SK-N-SH (cell line): ENCODE data around the gene ELOVL2. TPM values are rescaled to one million over a fixed set of nuclear protein-coding genes. Genes with fewer than 3 reads are reported as not detected.

Source experiments
- CTCF ChIA-PET: fragments of 300-600, 350-600 bp; formaldehyde crosslinking; extraction: SDS; loops from one replicate; lab custom pipeline; 2021; lab: Yijun Ruan, JAX
- POLR2A ChIA-PET: fragments of 350-600 bp; sonication (Branson Sonifier 250); formaldehyde crosslinking; extraction: SDS; loops from one replicate; lab custom pipeline; 2020; ENCODE audit warnings: antibody characterized with exemption, inconsistent platforms; lab: Yijun Ruan, JAX
- DNase-seq: peaks from one replicate; pipeline ENCODE4 v3.0.0; 2012
- H2AFZ ChIP-seq: fragments of 200-600 bp; sonication (generic); 2 replicates; pipeline ENCODE4 v1.8.1; 2016; ENCODE audit warnings: antibody characterized with exemption, mild to moderate bottlenecking, low read depth
- H3F3A ChIP-seq: fragments of 200-600 bp; sonication (generic); replicated peaks from 2 replicates; pipeline ENCODE3; 2016; ENCODE audit warnings: antibody characterized with exemption, mild to moderate bottlenecking; ENCODE audit not compliant: insufficient read depth
- H3K27ac ChIP-seq, 2 experiments: fragments of 200-500 bp in 1 of 2; fragments of 200-600 bp in 1 of 2; sonication (Bioruptor generic) in 1 of 2; sonication (generic), shearing (Covaris generic) in 1 of 2; 2 replicates each; pipeline versions ENCODE4 v1.5.1 to v1.6.1; 2014 to 2016; ENCODE audit warnings: low read depth in 2 of 2, inconsistent platforms in 1 of 2, low read length in 1 of 2, mild to moderate bottlenecking in 1 of 2, mixed read lengths in 1 of 2
- H3K27me3 ChIP-seq: fragments of 200-600 bp; sonication (generic), shearing (Covaris generic); 2 replicates; pipeline ENCODE4 v1.6.1; 2016; ENCODE audit warnings: mixed run types; ENCODE audit not compliant: insufficient read depth
- H3K36me3 ChIP-seq, 2 experiments: fragments of 200-500 bp in 1 of 2; fragments of 200-600 bp in 1 of 2; sonication (Bioruptor generic) in 1 of 2; sonication (generic) in 1 of 2; replicated peaks in 1 of 2; 2 replicates each; pipeline versions ENCODE3 to v1.5.1; 2014 to 2016; ENCODE audit warnings: low read length in 1 of 2, mild to moderate bottlenecking in 1 of 2; ENCODE audit not compliant: insufficient read depth in 2 of 2, control insufficient read depth in 1 of 2
- H3K4me1 ChIP-seq, 2 experiments: fragments of 200-500 bp in 1 of 2; fragments of 200-600 bp in 1 of 2; sonication (Bioruptor generic) in 1 of 2; sonication (generic), shearing (Covaris generic) in 1 of 2; 2 replicates each; pipeline versions ENCODE4 v1.5.1 to v1.6.1; 2014 to 2016; ENCODE audit warnings: low read depth in 1 of 2, low read length in 1 of 2, mixed run types in 1 of 2; ENCODE audit not compliant: insufficient read depth in 2 of 2, control insufficient read depth in 1 of 2
- H3K4me2 ChIP-seq: fragments of 200-600 bp; sonication (generic), shearing (Covaris generic); 2 replicates; pipeline ENCODE4 v1.6.1; 2017; ENCODE audit warnings: mixed run types
- H3K4me3 ChIP-seq, 2 experiments: fragments of 200-500 bp in 1 of 2; fragments of 200-600 bp in 1 of 2; sonication (Bioruptor generic) in 1 of 2; sonication (generic), shearing (Covaris generic) in 1 of 2; 2 replicates each; pipeline versions ENCODE4 v1.5.1 to v1.8.1; 2014 to 2016; ENCODE audit warnings: low read depth in 2 of 2, inconsistent platforms in 1 of 2, low read length in 1 of 2, mild to moderate bottlenecking in 1 of 2, mixed read lengths in 1 of 2, moderate library complexity in 1 of 2
- H3K79me2 ChIP-seq: fragments of 200-600 bp; sonication (generic); 2 replicates; pipeline ENCODE4 v1.8.1; 2017; ENCODE audit warnings: mild to moderate bottlenecking; ENCODE audit not compliant: insufficient read depth
- H3K9ac ChIP-seq: fragments of 200-600 bp; sonication (generic); 2 replicates; pipeline ENCODE4 v1.6.1; 2017; ENCODE audit warnings: mixed run types
- H3K9me2 ChIP-seq: fragments of 200-600 bp; sonication (generic); 2 replicates; pipeline ENCODE4 v1.6.1; 2017; ENCODE audit warnings: mixed run types
- H3K9me3 ChIP-seq: fragments of 200-600 bp; sonication (generic); 2 replicates; pipeline ENCODE4 v1.6.1; 2017; ENCODE audit warnings: mixed run types, mild to moderate bottlenecking, moderate library complexity
- H4K20me1 ChIP-seq: fragments of 200-600 bp; sonication (generic); 2 replicates; pipeline ENCODE4 v1.6.1; 2017; ENCODE audit warnings: mild to moderate bottlenecking, mixed run types; ENCODE audit not compliant: insufficient read depth
- ELF1 ChIP-seq: IDR thresholded peaks from 2 replicates; pipeline ENCODE4 v1.4.0; 2012
- EP300 ChIP-seq, 2 experiments: IDR thresholded peaks; 2 replicates each; pipeline versions ENCODE4 v1.4.0 to v1.6.1; 2012; ENCODE audit warnings: borderline replicate concordance in 1 of 2, low read depth in 1 of 2, low read length in 1 of 2
- FOSL2 ChIP-seq: IDR thresholded peaks from 2 replicates; pipeline ENCODE4 v1.4.0; 2012; ENCODE audit warnings: low read depth, mild to moderate bottlenecking, moderate library complexity, borderline replicate concordance
- FOXJ3 ChIP-seq: sonication (generic); formaldehyde crosslinking; IDR thresholded peaks from 2 replicates; pipeline ENCODE4 v1.5.1; 2020; ENCODE audit warnings: mild to moderate bottlenecking, missing genetic modification reagents
- FOXM1 ChIP-seq: IDR thresholded peaks from 2 replicates; pipeline ENCODE4 v1.4.0; 2012; ENCODE audit warnings: low read depth, mild to moderate bottlenecking
- GABPA ChIP-seq: IDR thresholded peaks from 2 replicates; pipeline ENCODE4 v1.4.0; 2012; ENCODE audit warnings: low read depth, mild to moderate bottlenecking
- GATA2 ChIP-seq: sonication (generic); formaldehyde crosslinking; IDR thresholded peaks from 2 replicates; pipeline ENCODE4 v1.5.0; 2020; ENCODE audit warnings: mild to moderate bottlenecking, missing genetic modification reagents
- NRF1 ChIP-seq: IDR thresholded peaks from 2 replicates; pipeline ENCODE4 v1.6.1; 2012; ENCODE audit warnings: low read depth, mild to moderate bottlenecking, low read length
- PBX3 ChIP-seq: IDR thresholded peaks from 2 replicates; pipeline ENCODE4; 2012
- POLR2AphosphoS5 ChIP-seq: IDR thresholded peaks from 2 replicates; pipeline ENCODE4 v1.6.1; 2012; ENCODE audit warnings: low read depth, low read length
- RAD21 ChIP-seq: IDR thresholded peaks from 2 replicates; pipeline ENCODE4 v1.6.1; 2012; ENCODE audit warnings: mild to moderate bottlenecking, low read length
- RCOR1 ChIP-seq: fragments of 150-350 bp; IDR thresholded peaks from 2 replicates; pipeline ENCODE4 v1.6.1; 2017; ENCODE audit warnings: antibody characterized with exemption, low read length
- REST ChIP-seq: IDR thresholded peaks from 2 replicates; pipeline ENCODE4 v1.6.1; 2012; ENCODE audit warnings: mild to moderate bottlenecking, low read depth, low read length, moderate library complexity
- SIN3A ChIP-seq: IDR thresholded peaks from 2 replicates; pipeline ENCODE4 v1.6.1; 2012; ENCODE audit warnings: low read depth, mild to moderate bottlenecking, low read length, moderate library complexity, borderline replicate concordance
- SMC3 ChIP-seq: IDR thresholded peaks from 2 replicates; pipeline ENCODE4 v1.6.1; 2012; ENCODE audit warnings: low read depth, low read length, improper control_type of control experiment
- TAF1 ChIP-seq: IDR thresholded peaks from 2 replicates; pipeline ENCODE4 v1.6.1; 2012; ENCODE audit warnings: low read depth, mild to moderate bottlenecking, low read length, moderate library complexity, borderline replicate concordance
- TCF12 ChIP-seq: IDR thresholded peaks from 2 replicates; pipeline ENCODE4 v1.4.0; 2012
- TEAD4 ChIP-seq: IDR thresholded peaks from 2 replicates; pipeline ENCODE4 v1.4.0; 2012; ENCODE audit warnings: mild to moderate bottlenecking, borderline replicate concordance; ENCODE audit not compliant: insufficient read depth
- WGBS: methylation state at CpG from one replicate; pipeline ENCODE4 v1.1.6; 2017; ENCODE audit warnings: low lambda C conversion rate; 5-methylcytosine and 5-hydroxymethylcytosine counted together
- polyA plus RNA-seq, 3 experiments: library from polyadenylated mRNA; depleted of rRNA; stranded (reverse); fragments of >200 nt; gene quantifications; 2 replicates each; pipeline ENCODE4 v1.2.3, GENCODE V29; 2012
- TF ChIP-seq, protein P1 (sequence below): fragments of 200-600 bp; sonication (generic); IDR thresholded peaks from 2 replicates; pipeline ENCODE4 v1.6.1; 2017; ENCODE audit warnings: antibody characterized with exemption, mild to moderate bottlenecking, moderate library complexity

Gene ELOVL2
- polyA plus RNA-seq, 1 of the 3 experiments (the other 2 are of a cell fraction): 0.39 TPM

DNA sequence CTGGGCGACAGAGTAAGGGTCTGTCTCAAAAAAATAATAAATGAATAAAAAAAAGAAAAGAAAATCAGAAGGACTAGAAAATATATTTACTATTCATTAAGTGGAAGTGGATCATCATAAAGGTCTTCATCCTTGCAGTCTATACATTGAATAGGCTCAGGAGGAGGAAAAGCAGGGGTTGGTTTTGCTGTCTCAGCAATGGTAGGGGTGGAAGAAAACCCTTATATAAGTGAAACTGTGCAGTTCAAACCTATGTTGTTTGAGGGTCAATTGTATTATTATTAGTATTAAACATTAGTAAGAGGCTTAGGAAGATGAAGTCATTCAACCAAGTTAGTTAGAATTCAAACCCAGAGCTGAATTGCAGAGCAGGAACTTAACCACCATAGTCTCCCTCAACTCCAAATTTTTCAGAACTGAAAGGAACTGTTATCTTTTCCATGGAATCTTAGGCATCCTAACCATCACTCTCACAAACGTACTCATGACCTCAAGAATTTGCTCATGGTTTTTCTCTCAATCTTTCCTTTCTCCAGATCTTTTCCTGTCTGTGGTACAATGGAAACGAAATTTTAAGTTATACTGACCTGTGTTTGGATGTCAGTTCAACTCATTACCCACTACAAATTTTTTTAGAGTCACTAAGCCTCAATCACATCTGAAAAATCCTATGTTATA is 41.8 kb upstream of the ELOVL2 start:
- Histone ChIP-seq H3K4me2 (no peak overlapping the region), H3F3A (no peaks in the 10 kb centered on the region)
- TF ChIP-seq TEAD4 (peak; percentile 66; the same call in 1 of the 2 replicates), POLR2AphosphoS5 (no peak), EP300 (IDR thresholded peaks at IDR 0.05; ENCODE audit: borderline replicate concordance in 1 of 2, low read depth in 1 of 2, low read length in 1 of 2) (peak in 1 of 2 experiments; percentile 21; a peak in 1 of 4 replicates), NRF1 (no peak), PBX3 (0 out of 2 replicates have a peak, but pooled peaks have one; percentile 24), TCF12 (peak; percentile 64)
- TF ChIP-seq, all 33 proteins: peak for 4

DNA sequence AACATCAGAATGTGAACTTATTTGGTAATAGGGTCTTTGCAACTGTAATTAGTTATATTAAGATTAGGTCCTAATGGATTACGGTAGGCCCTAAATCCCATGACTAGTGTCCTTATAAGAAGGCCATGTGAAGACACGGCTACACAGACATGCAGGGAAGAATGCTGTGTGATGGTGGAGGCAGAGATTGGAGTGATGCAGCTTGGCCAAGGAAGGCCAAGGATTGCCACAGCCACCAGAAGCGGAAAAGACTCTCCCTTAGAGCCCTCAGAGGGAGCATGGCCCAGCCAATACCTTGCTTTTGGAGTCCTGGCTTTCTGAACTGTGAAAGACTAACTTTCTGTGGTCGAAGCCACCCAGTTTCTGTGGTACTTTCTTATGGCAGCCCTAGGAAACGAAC is 39.9 kb upstream of the ELOVL2 start:
- no peaks in the 10 kb centered on the region for H4K20me1 ChIP-seq
- H2AFZ ChIP-seq: no peak overlapping the region; the same call in 1 of the 2 replicates
- no peaks in the 10 kb centered on the region for H3K27me3 ChIP-seq
- no peaks in the 10 kb centered on the region for H3K36me3 ChIP-seq
- no peak overlapping the region for H3K4me2 ChIP-seq
- H3K4me1 ChIP-seq: no peaks in the 10 kb centered on the region; a peak in 1 of 4 replicates
- H3K27ac ChIP-seq: no peak overlapping the region
- H3K9ac ChIP-seq: no peak overlapping the region
- H3K9me3 ChIP-seq: no peaks in the 10 kb centered on the region
- DNase-seq: no peak
- H3K79me2 ChIP-seq: no peaks in the 10 kb centered on the region
- H3F3A ChIP-seq: no peaks in the 10 kb centered on the region
- CTCF ChIA-PET: interaction anchor here (0.6 to 1.8 kb wide), 2 partner anchors 11 to 232 kb away, joined by 3 to 5 read pairs; no protein-coding TSS in a partner anchor
- TF ChIP-seq RCOR1: no peak
- TF ChIP-seq TCF12: no peak
- TF ChIP-seq SMC3: no peak
- no peak for TF ChIP-seq TAF1
- no peak for TF ChIP-seq FOXM1
- TF ChIP-seq POLR2AphosphoS5: no peak
- no peak for TF ChIP-seq SIN3A
- no peak for TF ChIP-seq REST
- no peak for TF ChIP-seq RAD21
- TF ChIP-seq, protein P1, sequence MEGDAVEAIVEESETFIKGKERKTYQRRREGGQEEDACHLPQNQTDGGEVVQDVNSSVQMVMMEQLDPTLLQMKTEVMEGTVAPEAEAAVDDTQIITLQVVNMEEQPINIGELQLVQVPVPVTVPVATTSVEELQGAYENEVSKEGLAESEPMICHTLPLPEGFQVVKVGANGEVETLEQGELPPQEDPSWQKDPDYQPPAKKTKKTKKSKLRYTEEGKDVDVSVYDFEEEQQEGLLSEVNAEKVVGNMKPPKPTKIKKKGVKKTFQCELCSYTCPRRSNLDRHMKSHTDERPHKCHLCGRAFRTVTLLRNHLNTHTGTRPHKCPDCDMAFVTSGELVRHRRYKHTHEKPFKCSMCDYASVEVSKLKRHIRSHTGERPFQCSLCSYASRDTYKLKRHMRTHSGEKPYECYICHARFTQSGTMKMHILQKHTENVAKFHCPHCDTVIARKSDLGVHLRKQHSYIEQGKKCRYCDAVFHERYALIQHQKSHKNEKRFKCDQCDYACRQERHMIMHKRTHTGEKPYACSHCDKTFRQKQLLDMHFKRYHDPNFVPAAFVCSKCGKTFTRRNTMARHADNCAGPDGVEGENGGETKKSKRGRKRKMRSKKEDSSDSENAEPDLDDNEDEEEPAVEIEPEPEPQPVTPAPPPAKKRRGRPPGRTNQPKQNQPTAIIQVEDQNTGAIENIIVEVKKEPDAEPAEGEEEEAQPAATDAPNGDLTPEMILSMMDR: no peak
- no peak for TF ChIP-seq FOSL2
- no peak for TF ChIP-seq FOXJ3
- TF ChIP-seq ELF1: no peak
- TF ChIP-seq GATA2 (CRISPR knock-in tag): no peak
- no peak for TF ChIP-seq GABPA
- TF ChIP-seq PBX3: no peak
- TF ChIP-seq TEAD4: no peak
- H3K9me2 ChIP-seq: no peaks in the 10 kb centered on the region
- H3K4me3 ChIP-seq: no peak overlapping the region
- 89% methylated on average over 5 of the region's 5 CpGs for WGBS
- POLR2A ChIA-PET: no interaction called here

More for the DNA sequence above, 41.8 kb upstream of the ELOVL2 start:
- H3K4me1 ChIP-seq: no peaks in the 10 kb centered on the region; a peak in 1 of 4 replicates
- H3K9me2 ChIP-seq: no peaks in the 10 kb centered on the region
- H3K9me3 ChIP-seq: no peaks in the 10 kb centered on the region
- CTCF ChIA-PET: no interaction called here
- no peaks in the 10 kb centered on the region for H3K27me3 ChIP-seq
- no peaks in the 10 kb centered on the region for H3K36me3 ChIP-seq
- WGBS: 34% methylated on average over 3 of the region's 3 CpGs
- POLR2A ChIA-PET: no interaction called here
- no peak for DNase-seq
- H4K20me1 ChIP-seq: no peaks in the 10 kb centered on the region
- no peak overlapping the region for H3K27ac ChIP-seq
- H2AFZ ChIP-seq: no peak overlapping the region
- H3K9ac ChIP-seq: no peak overlapping the region
- no peak overlapping the region for H3K4me3 ChIP-seq
- no peaks in the 10 kb centered on the region for H3K79me2 ChIP-seq
